Activated T-cell treated with anti-CD3 and anti-CD28 coated beads for 48 hours (primary cell): Measurements from ENCODE around the gene INTS2.
A peak's percentile ranks its signal among the peaks of the same experiment; 100 is the strongest.
"Not testable (repeated sequence)": the region's sequence is repeated elsewhere in the genome, so short reads cannot be mapped to it uniquely, and the experiment has no call there.

Experiments
- DNase-seq: peaks from one replicate; pipeline ENCODE4 v3.0.0-alpha.2; 2020; ENCODE audit warnings: low read depth

Gene INTS2, protein sequence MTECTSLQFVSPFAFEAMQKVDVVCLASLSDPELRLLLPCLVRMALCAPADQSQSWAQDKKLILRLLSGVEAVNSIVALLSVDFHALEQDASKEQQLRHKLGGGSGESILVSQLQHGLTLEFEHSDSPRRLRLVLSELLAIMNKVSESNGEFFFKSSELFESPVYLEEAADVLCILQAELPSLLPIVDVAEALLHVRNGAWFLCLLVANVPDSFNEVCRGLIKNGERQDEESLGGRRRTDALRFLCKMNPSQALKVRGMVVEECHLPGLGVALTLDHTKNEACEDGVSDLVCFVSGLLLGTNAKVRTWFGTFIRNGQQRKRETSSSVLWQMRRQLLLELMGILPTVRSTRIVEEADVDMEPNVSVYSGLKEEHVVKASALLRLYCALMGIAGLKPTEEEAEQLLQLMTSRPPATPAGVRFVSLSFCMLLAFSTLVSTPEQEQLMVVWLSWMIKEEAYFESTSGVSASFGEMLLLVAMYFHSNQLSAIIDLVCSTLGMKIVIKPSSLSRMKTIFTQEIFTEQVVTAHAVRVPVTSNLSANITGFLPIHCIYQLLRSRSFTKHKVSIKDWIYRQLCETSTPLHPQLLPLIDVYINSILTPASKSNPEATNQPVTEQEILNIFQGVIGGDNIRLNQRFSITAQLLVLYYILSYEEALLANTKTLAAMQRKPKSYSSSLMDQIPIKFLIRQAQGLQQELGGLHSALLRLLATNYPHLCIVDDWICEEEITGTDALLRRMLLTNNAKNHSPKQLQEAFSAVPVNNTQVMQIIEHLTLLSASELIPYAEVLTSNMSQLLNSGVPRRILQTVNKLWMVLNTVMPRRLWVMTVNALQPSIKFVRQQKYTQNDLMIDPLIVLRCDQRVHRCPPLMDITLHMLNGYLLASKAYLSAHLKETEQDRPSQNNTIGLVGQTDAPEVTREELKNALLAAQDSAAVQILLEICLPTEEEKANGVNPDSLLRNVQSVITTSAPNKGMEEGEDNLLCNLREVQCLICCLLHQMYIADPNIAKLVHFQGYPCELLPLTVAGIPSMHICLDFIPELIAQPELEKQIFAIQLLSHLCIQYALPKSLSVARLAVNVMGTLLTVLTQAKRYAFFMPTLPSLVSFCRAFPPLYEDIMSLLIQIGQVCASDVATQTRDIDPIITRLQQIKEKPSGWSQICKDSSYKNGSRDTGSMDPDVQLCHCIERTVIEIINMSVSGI

DNA sequence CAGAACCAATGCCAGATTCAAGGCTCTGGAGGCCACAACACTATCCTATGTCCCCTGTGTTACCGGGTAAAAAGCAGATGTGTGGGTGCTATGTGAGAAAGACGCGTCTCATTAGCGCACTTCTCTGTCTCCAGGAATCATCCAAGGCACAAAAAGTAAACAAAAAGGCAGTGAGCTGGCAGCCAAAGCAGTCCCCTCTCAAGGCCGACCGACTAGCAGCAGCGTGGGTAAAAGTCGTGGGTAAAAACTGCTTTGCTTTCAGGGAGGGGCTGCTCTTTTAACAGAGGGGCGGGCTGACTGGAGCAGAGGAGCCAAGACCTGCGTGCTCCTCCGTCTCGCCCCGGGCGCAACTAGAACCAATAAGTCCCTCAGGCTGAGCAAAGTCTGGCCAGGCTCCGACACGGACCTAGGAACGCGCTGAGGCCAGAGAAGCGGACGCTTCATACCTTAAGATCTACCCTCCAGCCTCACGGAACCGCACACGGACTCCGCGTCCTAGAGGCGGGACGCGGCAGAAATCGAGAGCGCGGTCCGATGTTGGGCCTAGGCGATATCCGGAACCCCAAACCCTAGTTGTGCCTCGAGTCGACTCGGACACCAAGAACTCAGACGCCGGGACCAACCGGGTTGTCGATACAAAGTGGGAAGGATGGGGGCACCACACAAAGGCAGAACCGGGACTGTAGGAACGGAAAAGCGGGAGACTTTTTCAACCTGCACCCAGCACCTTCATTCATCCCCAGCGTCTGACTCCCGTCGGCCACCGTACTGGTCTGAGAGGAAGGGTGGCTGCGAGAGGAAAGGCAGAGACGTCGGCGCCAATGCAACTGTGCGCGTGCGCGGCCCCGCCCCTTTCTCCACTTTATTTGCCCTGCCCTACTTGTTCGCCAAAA lies at the start of gene INTS2:
Gene INTS2 (minus strand): TSS at position 775 of the 893 bp plus-strand sequence. CDS start 1,338 bp downstream, outside the sequence.
- peak; percentile 91 for DNase-seq

DNA sequence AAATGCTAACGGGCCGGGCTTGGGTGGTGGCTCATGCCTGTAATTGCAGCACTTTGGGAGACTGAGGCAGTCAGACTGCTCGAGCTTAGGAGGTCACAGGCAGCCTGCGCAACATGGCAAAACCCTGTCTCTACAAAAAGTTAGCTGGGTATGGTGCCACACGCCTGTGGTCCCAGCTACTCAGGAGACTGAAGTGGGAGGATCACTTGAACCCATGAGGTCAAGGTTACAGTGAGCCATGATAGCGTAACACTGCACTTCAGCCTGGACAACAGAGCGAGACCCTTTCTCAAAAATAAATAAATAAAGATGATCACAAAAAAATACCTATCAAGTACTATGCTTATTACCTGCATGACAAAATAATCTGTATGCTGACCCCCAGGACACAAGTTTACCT lies 46.3 kb upstream of the INTS2 start:
- no peak for DNase-seq

DNA sequence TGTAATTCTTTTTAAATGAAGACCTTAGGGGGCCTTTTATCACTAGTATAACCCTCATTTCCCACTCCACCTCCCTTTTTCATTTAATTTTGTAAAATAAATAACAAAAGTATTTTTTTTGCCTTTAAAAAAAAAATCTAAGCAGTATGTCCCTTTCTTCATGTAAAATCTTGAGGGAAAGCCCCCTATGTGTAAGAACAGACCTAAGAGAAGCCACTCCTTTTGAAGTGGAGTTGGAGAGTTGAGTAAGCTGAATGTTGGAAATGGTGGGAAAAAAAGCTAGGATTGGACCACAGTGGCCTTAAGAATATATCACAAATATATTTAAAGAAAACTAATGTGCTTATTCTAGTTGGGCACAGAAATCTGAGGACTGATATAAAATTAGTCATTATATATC lies 44.5 kb upstream of the INTS2 start:
- DNase-seq = no peak

DNA sequence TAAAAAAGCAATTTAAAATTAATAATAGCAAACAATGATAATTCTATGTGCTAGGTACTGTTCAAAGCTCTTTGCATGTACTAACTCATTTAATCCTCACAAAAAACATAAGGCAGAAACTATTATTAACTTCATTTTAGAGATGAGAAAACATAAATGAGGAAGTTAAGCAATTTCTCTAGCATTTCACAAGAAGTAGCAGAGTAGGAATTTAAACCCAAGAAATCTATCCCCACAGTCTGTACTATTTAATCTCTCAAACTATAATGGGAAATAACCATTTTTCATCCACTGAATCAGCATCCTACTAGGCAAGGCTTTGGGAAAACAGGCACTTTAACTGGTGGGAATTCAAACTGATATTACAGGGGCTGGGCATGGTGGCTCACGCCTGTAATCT lies 42.2 kb upstream of the INTS2 start:
- no peak for DNase-seq

DNA sequence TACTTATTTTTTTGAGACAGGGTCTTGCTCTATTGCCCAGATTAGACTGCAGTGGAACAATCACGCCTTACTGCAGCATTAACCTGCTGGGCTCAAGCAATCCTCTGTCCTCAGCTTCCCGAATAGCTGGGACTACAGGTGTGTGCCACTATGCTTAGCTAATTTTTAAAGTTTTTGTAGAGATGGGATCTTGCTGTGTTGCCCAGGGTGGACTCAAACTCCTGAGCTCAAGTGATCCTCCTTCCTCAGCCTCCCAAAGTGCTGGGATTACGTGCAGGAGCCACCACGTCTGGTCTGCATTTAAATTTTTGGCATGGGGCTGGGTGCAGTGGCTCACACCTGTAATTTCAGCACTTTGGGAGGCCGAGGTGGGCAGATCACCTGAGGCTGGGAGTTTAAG lies 41.0 kb upstream of the INTS2 start:
- no peak for DNase-seq

DNA sequence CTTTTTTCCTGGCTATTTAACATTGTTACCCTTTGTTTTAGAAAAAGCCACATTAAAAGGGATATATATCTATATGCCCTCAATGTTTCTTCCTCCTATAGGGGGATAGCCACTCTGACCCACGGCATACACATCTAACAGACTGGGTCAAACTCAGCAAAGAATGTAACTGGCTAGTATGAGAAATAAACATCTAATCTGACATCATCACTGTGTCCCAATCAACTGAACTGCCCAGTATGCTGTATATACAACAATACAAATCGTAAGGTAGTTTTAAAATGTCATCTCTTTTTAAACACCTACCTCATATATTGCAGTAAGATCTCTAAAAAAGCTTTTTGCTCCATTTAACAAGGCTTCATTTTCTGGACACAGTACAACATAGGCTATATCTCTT lies 39.9 kb upstream of the INTS2 start:
- no peak for DNase-seq

DNA sequence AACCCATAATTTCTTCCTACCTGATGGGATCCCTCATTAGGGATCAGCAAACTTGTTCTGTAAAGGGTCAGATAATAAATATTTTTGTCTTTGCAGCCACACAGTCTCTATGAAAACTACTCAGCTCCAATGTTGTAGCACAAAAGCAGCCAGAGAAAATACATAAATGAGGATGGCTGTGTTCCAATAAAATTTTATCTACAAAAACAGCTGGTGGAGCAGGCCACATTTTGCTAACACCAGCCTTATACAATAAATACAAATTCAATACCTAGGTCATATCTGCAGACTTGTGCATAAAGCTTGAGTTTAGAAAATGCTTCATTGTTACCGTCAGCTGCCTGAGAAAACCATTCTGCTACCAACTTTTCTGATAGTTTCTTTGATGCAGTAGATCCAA lies 38.4 kb upstream of the INTS2 start:
- DNase-seq = no peak

DNA sequence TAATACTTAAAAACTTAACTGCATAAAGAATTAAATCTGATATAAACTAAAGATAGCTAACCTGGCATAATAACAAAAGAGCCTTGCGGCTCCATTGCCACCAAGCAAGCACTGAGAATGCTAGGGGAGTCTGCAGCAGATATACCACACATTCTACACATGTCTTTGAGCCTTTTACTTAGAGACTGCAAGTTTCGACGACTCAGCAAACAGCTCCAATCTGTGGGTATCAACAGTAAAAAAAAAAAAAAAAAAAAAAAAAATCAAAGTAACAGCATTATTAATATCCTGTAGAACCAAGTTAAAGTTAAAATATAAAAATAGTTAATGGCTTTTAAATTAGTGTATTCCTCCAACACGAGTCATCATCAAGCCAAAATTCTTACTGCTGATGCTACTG lies 27.8 kb upstream of the INTS2 start:
- DNase-seq = no peak

DNA sequence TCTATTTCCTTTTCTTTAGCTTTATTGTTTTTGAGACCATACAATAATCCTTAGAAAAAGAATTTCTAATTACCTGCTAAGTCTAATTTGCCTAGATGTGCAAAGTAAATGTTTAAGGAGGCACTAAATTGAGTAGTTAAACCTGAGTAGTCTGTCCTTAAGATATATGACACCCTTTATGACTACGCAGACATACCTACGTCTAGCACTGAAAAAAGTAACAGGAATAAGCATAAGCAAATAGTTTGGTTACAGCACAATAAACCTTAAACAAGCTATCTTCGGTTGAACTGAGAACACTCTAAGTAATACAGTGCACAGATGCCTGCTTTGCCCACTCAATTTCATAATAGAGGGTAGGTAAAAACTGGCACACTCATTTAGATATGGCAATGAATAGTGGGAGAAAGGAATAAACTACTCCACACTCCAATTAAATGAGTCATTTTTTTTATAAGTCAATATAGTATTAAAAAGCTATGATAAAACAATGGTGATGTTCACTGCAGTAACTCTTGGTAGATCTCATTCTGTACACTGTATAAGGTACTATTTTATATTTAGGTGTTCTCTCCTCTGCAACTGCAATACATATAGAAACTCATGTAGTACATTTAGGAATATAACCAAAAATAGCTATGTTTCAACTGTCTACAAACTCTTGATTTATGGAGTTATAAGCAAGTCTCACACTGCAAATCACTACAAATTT lies 19.7 kb upstream of the INTS2 start:
- no peak for DNase-seq

DNA sequence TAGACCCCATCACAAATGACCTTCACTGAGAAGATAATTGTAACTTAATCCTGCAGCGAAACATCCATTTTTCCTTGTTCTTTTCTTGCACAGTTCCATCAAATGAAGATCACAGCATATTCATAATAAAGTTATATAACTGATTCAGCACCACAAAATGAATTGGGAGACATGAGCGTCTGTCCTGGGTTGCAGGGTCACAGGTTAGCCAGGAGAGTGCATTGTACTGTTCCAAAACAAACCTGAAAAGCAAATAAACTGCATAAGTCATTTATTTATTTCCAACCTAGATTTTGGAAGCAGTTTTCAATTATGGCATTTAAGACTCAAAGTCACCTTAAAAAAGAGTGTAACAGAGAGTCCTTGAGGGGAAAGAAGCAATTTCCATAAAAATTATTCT lies 18.6 kb upstream of the INTS2 start:
- DNase-seq = no peak

DNA sequence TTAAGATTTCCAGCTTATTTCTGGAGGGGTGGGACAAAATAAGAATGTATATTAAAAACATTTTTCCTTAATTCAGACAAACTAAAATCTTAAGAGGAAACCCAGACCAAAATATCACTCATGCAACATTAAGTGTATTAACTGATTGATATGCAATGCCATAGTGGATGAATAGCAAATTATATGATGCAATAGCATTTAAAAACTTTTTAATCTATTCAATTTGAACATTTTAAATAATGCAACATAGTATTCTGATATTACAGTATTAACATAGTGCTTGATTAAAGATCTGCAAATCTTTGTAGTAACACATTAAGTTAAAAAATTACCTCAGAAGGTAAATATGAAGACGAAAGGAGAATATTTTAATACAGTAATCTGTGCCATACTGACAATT lies 15.3 kb upstream of the INTS2 start:
- no peak for DNase-seq

DNA sequence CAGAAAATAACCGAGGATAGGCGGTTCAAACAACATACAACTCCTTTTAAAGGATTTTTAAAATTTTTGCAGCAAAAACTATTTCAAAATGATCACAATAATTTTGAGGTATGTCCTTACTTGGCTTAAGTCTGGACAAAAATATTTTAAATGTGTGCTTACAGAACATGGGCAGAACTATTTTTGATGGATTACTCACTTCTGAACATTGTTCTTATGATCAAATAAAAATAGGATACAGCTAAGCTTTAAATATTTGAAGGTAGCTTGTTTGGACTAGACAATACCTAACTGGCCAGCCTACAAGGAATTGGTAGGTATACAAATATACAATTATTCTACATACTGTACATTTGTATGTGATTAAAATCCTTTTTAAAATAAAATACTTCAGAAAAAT lies 14.3 kb upstream of the INTS2 start:
- no peak for DNase-seq

DNA sequence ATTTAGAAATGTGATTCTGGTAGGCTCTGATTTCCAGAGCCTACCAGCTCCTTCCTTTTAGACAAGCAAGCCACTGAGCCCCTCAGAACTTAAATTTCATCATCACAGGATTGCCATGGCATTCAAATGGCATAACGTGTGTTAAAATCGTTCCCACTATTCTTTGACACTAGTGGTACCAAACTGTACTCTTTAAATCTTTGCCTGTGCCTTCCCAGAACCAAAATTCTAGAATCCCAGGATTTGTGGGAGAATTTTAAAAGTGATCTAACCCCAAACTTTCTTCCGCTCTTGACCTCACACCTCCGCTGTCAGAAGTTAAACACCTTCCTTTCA lies 287 bp upstream of the INTS2 start:
- DNase-seq = no peak

DNA sequence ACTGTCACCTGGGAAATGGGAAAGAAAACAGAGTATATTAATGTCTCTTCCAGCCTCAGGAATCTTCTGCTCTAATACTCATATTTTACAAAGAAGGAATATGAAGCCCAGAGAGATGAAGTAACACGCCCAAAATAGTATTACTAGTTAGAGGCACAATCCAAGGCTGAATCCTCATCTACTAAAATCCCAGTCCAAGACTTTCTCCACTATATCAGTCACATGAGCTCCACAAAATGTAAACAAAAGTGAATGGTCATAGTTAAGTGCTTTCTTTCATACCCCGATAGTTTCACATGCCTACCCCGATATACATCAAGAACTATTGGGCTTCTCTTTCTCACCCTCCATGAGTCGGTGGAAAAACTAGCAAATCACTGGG lies 965 bp downstream of the INTS2 start:
- DNase-seq = no peak

DNA sequence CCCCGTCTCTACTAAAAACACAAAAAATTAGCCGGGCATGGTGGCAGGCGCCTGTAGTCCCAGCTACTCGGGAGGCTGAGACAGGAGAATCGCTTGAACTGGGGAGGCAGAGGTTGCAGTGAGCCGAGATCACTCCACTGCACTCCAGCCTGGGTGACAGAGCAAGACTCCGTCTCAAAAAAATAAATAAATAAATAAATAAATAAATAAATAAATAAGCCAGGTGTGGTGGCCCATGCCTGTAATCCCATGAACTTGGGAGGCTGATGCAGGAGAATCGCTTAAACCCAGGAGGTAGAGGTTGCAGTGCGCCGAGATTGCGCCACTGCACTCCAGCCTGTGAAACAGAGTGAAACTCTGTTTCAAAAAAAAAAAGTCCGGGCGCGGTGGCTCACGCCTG lies 12.6 kb downstream of the INTS2 start:
- not testable (repeated sequence) for DNase-seq

DNA sequence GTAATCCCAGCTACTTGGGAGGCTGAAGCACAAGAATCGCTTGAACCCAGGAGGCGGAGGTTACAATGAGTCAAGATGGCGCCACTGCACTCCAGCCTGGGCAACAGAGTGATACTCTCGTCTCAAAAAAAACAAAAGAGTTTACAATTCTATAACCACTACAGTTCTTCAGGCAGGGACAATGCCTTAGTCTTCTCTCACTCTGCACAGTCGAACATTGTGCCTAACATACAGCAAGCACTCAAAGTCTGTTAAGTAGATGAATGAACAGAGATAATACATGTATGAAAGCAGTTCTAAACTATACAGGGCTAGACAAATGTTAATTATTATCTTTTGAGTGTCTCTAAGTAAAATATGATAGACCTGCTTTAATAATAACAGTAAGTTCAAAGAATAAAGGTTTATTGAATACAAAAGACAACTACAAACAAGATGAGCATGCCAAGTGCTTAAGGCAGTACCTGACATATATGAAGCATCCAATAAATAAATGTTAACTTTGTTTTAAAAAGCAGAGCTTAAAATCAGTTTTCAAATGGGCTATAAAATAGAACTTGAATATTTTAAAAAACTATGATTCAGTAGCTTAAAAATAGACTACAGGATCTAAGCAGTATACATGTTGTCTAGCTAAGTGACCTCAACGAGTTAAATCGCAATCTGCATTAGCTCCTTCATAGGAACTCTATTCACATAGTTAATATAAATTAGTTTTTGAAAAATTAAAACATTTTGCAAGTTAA lies 19.3 kb downstream of the INTS2 start:
- no peak for DNase-seq

DNA sequence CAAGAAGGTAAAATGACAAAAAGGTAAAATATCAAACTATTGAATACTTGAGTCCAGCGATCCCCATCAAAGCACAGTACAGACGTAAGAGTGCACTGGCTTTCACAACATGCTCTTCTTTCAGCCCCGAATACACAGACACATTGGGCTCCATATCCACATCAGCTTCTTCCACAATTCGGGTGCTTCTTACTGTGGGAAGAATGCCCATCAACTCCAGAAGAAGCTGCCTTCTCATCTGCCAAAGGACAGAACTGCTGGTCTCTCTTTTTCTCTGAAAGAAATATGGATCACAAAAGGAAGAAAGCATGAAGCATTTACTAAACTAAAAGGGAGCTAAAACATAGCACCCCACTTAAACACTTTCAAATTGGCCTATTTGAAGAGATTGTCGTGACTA lies 20.4 kb downstream of the INTS2 start:
- no peak for DNase-seq

DNA sequence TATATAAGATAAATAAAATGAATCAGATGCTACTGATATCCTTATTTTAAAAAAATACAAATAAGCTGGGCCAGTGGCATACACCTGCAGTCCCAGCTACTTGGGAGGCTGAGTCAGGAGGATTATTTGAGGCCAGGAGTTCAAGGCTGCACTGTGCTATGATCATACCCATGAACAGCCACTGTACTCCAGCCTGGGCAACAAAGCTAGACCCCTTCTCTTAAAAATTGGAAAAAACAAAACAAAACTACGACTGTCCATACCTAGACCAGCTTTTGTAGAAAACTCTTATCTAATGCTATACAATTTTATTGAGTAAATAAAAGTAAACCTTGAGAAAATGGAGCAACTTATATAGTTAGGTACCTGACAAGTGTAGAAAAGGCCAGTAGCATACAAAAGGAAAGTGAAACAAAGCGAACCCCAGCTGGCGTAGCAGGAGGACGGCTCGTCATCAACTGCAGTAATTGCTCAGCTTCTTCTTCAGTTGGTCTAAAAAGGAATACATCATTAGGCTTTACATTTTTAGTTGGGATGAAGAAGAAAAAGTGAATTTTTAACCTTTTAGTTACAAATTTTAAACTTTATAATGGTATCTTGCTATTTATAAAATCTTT lies 23.6 kb downstream of the INTS2 start:
- no peak for DNase-seq

DNA sequence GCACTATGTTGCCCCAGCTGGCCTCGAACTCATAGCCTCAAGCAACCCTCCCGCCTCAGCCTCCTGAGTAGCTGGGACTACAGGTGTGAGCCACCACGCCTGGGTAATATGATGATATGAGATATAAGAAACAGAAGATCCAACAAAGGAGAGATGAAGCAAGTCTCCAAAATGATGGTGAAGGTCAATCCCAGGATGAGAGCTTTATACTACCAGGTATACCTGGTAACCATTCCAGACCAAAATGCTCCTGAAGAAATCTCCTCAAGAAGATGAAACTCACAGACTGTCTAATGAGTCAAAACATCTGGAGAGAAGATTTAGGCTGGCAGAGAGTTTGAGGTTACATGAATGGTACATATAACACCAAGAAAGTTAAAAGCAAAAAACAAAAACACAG lies 24.5 kb downstream of the INTS2 start:
- no peak for DNase-seq
